Ovary (tissue), 9 donors: Measurements from ENCODE around the gene NHLRC4. TPM values are rescaled to one million over a fixed set of nuclear protein-coding genes. Genes with fewer than 3 reads are reported as not detected.

Experiments used
- DNase-seq, 5 donors: peaks; one replicate each; pipeline ENCODE4 v3.0.0-alpha.2; 2019 to 2020
- H3K27ac ChIP-seq, 2 donors: fragments of 200-600 bp; one replicate each; pipeline versions ENCODE4 v1.5.1 to v1.8.0; 2019 to 2022
- H3K27me3 ChIP-seq: fragments of 200-600 bp; one replicate; pipeline ENCODE4 v1.8.0; 2022
- H3K36me3 ChIP-seq: fragments of 200-600 bp; sonication (generic); one replicate; pipeline ENCODE4 v1.5.1; 2019
- H3K4me1 ChIP-seq: one replicate; pipeline ENCODE4 v1.8.1; 2013; ENCODE audit warnings: mild to moderate bottlenecking, moderate library complexity; ENCODE audit not compliant: insufficient read depth
- H3K4me3 ChIP-seq: fragments of 200-600 bp; sonication (generic); one replicate; pipeline ENCODE4 v1.5.1; 2017
- H3K9me3 ChIP-seq, 2 donors: fragments of 200-600 bp in 1 of 2; sonication (generic) in 1 of 2; one replicate each; pipeline versions ENCODE4 v1.5.1 to v1.8.1; 2013 to 2019; ENCODE audit warnings: mild to moderate bottlenecking in 1 of 2, moderate library complexity in 1 of 2
- CTCF ChIP-seq, 3 donors: fragments of 450-650 bp in 2 of 3; fragments of 200-600 bp in 1 of 3; IDR thresholded peaks; one replicate each; pipeline versions ENCODE4 v1.5.1 to v1.8.0; 2016 to 2022; ENCODE audit warnings: antibody characterized with exemption in 3 of 3, mild to moderate bottlenecking in 1 of 3
- EP300 ChIP-seq: sonication (generic); formaldehyde crosslinking; IDR thresholded peaks from one replicate; pipeline ENCODE4 v1.6.1; 2017; ENCODE audit warnings: antibody characterized with exemption
- POLR2A ChIP-seq: fragments of 450-650 bp; IDR thresholded peaks from one replicate; pipeline ENCODE4 v1.6.1; 2017; ENCODE audit warnings: antibody characterized with exemption, mild to moderate bottlenecking, moderate library complexity
- WGBS, 3 donors: extraction: QIAGEN DNeasy Blood & Tissue Kit in 1 of 3; methylation state at CpG; one replicate each; pipeline versions ENCODE4 v1.1.5 to v1.1.7; 2013 to 2017; 5-methylcytosine and 5-hydroxymethylcytosine counted together
- intact Hi-C, 4 donors: fragments of 100-400 bp; cut with DNase I; formaldehyde crosslinking; loops; one replicate each; pipeline versions ENCODE4 v1.11.0 to v1.15.1; 2022 to 2023
- polyA plus RNA-seq, 2 donors: library from polyadenylated mRNA; stranded (reverse); fragments of 200-250 nt in 1 of 2; fragments of 350-450 nt in 1 of 2; fragmentation: Illumina TruSeq in 1 of 2; extraction: RNeasy Lipid Tissue Mini Kit (QIAGEN cat#74804) in 1 of 2; gene quantifications; one replicate each; pipeline ENCODE4 v1.2.3, GENCODE V29; 2013 to 2014
- total RNA-seq, 7 donors: library from RNA; depleted of rRNA in 2 of 7; stranded (reverse); fragments of >200 nt in 2 of 7; fragmentation: NEBNext Ultra II Directional in 3 of 7; extraction: Animal tissue kit (Norgen Biotek cat#: 25700) in 3 of 7; gene quantifications; one replicate each; pipeline versions ENCODE4 v1.1.0 to v1.2.4, GENCODE V29; 2016 to 2023
- donor health status: DM: no; HTN: no; CAD: no; lungs with moderate emphysema.
- donor health status: DM: no; HTN: no; CAD: no.
- donor health status: Bipolar disorder and iron deficiency.
- donor health status: DM: yes; HTN: yes; CAD: no.
- donor health status: DM: no; HTN: no; CAD: no.
- donor health status: DM: yes; HTN: yes; CAD: no.

NHLRC4 gene
- total and polyA plus RNA-seq, 9 donors, result 0.53 to 15.4 (median 5.0) TPM

- intact Hi-C loops, result loop anchor here in 1 of 4 donors (10.0 kb wide), 1 partner anchor 1162 kb away; no protein-coding TSS in a partner anchor
- no peak for DNase-seq
- Histone ChIP-seq H3K27ac (no peak overlapping the region), H3K9me3 (no peaks in the 10 kb centered on the region), H3K4me3 (no peak overlapping the region), H3K27me3 (no peaks in the 10 kb centered on the region), H3K36me3 (no peaks in the 10 kb centered on the region), H3K4me1 (peaks cover 6% of the 10 kb centered on the region)
- WGBS, 3 donors, result 86 to 89% (median 89%) methylated on average over 22 of the region's 22 CpGs
- TF ChIP-seq CTCF (IDR thresholded peaks at IDR 0.05) (no peak), POLR2A (no peak), EP300 (no peak)
Measured at GRCh38 chr16:523097-523741, 43.6 kb upstream of the NHLRC4 start.

- 54 to 63% (median 62%) methylated on average over 24 of the region's 24 CpGs for WGBS, 3 donors
- H3K4me3 ChIP-seq, result no peak overlapping the region
- peak in 3 of 5 donors; percentile 39 to 53 (median 39) for DNase-seq
- no peaks in the 10 kb centered on the region for H3K27me3 ChIP-seq
- TF ChIP-seq EP300, result no peak
- TF ChIP-seq CTCF (IDR thresholded peaks at IDR 0.05), result no peak
- no peaks in the 10 kb centered on the region for H3K36me3 ChIP-seq
- H3K9me3 ChIP-seq, result no peaks in the 10 kb centered on the region
- H3K27ac ChIP-seq, result no peak overlapping the region
- H3K4me1 ChIP-seq, result peaks cover 16% of the 10 kb centered on the region
- intact Hi-C loops, result loop anchor here in 1 of 4 donors (10.0 kb wide), 1 partner anchor 1160 kb away; no protein-coding TSS in a partner anchor
Measured at GRCh38 chr16:524274-525040, 42.3 kb upstream of the NHLRC4 start.

GRCh38 chr16:525123-525519, 41.7 kb upstream of the NHLRC4 start:
- WGBS, 3 donors, result 88 to 94% (median 94%) methylated on average over 8 of the region's 8 CpGs
- TF ChIP-seq CTCF (IDR thresholded peaks at IDR 0.05) (no peak), EP300 (no peak), POLR2A (no peak)
- DNase-seq, result no peak
- Histone ChIP-seq H3K9me3 (no peaks in the 10 kb centered on the region), H3K27ac (no peak overlapping the region), H3K4me1 (peaks cover 20% of the 10 kb centered on the region), H3K36me3 (no peaks in the 10 kb centered on the region), H3K4me3 (no peak overlapping the region), H3K27me3 (no peaks in the 10 kb centered on the region)
- intact Hi-C loops, result loop anchor here in 1 of 4 donors (10.0 kb wide), 1 partner anchor 1160 kb away; no protein-coding TSS in a partner anchor

- TF ChIP-seq EP300 (no peak), CTCF (IDR thresholded peaks at IDR 0.05) (no peak)
- WGBS, 3 donors, result 77 to 79% (median 78%) methylated on average over 13 of the region's 13 CpGs
- DNase-seq, result peak in 4 of 5 donors; percentile 34 to 63 (median 58)
- Histone ChIP-seq H3K27ac (peak overlapping the region in 1 of 2 donors; percentile 100), H3K36me3 (no peaks in the 10 kb centered on the region), H3K4me1 (peaks cover 20% of the 10 kb centered on the region), H3K4me3 (no peak overlapping the region), H3K27me3 (no peaks in the 10 kb centered on the region), H3K9me3 (no peaks in the 10 kb centered on the region)
- intact Hi-C loops, result loop anchor here in 1 of 4 donors (10.0 kb wide), 1 partner anchor 1159 kb away; no protein-coding TSS in a partner anchor
Measured at GRCh38 chr16:525520-526180, 41.2 kb upstream of the NHLRC4 start.
